SK-N-MC (cell line): ENCODE results near the gene RAB11FIP5.

Experiments used
- EZH2 ChIP-seq: fragments of 200-600 bp; sonication (generic); IDR thresholded peaks from one replicate; pipeline ENCODE4 v1.6.1; 2017; ENCODE audit warnings: antibody characterized with exemption
- FOXP2 ChIP-seq: optimal IDR thresholded peaks from 2 replicates; pipeline ENCODE3; 2011; ENCODE audit warnings: mild to moderate bottlenecking, moderate library complexity; ENCODE audit not compliant: insufficient read depth; ENCODE audit errors: extremely low read length, control extremely low read depth
- POLR2AphosphoS5 ChIP-seq: IDR thresholded peaks from 2 replicates; pipeline ENCODE4 v1.6.1; 2012; ENCODE audit warnings: mild to moderate bottlenecking, low read depth, low read length, borderline replicate concordance

- TF ChIP-seq POLR2AphosphoS5 (no peak), EZH2 (no peak), FOXP2 (no peak)
Observed at GRCh38 chr2:73122536-73122935, 9.8 kb upstream of the RAB11FIP5 start.
